GM23248 (cell line): Measurements from ENCODE around the gene SGF29.

ENCODE experiments used
- EZH2 ChIP-seq: fragments of 200-600 bp; sonication (generic); IDR thresholded peaks from 2 replicates; pipeline ENCODE4 v1.6.1; 2018; ENCODE audit warnings: antibody characterized with exemption, mild to moderate bottlenecking; ENCODE audit not compliant: insufficient read depth, poor library complexity, severe bottlenecking
- EZH2phosphoT487 ChIP-seq: fragments of 200-600 bp; sonication (generic); IDR thresholded peaks from 2 replicates; pipeline ENCODE4 v1.6.1; 2018; ENCODE audit warnings: antibody characterized with exemption, moderate library complexity, mild to moderate bottlenecking, low read depth; ENCODE audit not compliant: insufficient read depth

- TF ChIP-seq EZH2phosphoT487: no peak
- no peak for TF ChIP-seq EZH2
These were observed 52.8 kb downstream of the SGF29 start for GRCh38 chr16:28606291-28607115.
